Measurements from ENCODE around the gene PRKAR1B.

PRKAR1B gene

GRCh38 chr7:602341-603141 is 124.5 kb downstream of the PRKAR1B start:
- Histone ChIP-seq H3K4me3 (ENCODE audit: insufficient read length, low read depth) (no peak overlapping the region), H3K27me3 (ENCODE audit: insufficient read depth, insufficient read length) (no peaks in the 10 kb centered on the region), H3K36me3 (ENCODE audit: insufficient read depth, insufficient read length, low read length) (peaks cover 7% of the 10 kb centered on the region), H3K9ac (ENCODE audit: insufficient read length, low read depth) (peak overlapping the region; percentile 9), H3K4me1 (ENCODE audit: insufficient read depth, insufficient read length) (peaks cover 24% of the 10 kb centered on the region), H3K9me3 (ENCODE audit: insufficient read depth, low read length) (no peaks in the 10 kb centered on the region)
- TF ChIP-seq YY1 (IDR thresholded peaks at IDR 0.05; ENCODE audit: insufficient read depth, insufficient read length) (no peak), SUZ12 (IDR thresholded peaks at IDR 0.05; ENCODE audit: extremely low read depth, insufficient read depth, insufficient read length) (no peak), ZNF274 (IDR thresholded peaks at IDR 0.05; ENCODE audit: low read depth, low read length) (no peak)
- DNase-seq (ENCODE audit: low read depth, low spot score), result no peak

DNA sequence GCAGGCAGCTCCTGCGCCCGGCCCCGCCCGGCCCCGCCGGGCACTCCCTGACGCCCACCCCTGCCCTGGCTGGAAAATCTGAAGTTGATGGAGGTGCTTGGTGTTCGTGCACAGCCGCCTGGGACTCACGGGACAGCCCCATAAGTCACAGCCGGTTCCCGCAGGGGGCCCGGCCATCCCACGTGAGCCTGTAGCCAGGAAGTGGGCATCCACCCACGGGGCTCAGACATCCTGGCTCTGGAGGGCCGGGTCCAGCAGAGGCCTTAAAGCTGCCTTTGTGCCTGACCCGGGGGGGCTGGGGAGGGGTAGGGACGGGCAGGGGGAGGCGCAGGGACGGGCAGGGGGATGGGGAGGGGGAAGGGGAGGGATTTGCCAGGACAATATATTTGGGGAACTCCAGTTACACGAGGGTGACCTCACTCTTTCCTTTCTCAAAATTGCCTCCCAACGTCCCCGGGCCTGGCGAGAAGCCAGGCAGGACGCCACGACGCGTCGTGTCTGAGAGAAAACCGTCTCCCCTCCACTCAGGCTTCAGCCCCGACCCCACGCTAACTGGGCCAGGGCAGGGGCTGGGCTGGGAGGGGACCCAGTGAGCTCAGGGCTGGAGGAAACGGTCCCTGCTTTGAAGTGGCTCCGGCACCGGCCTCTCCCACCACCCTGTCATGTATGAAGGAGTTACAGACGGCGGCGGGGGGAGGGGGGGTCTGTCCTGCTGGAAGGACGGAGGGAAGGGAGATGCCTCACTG is 125.3 kb downstream of the PRKAR1B start:
- TF ChIP-seq YY1 (IDR thresholded peaks at IDR 0.05; ENCODE audit: insufficient read depth, insufficient read length) (no peak), ZNF274 (IDR thresholded peaks at IDR 0.05; ENCODE audit: low read depth, low read length) (no peak), SUZ12 (IDR thresholded peaks at IDR 0.05; ENCODE audit: extremely low read depth, insufficient read depth, insufficient read length) (no peak)
- no peak for DNase-seq (ENCODE audit: low read depth, low spot score)
- Histone ChIP-seq H3K4me1 (ENCODE audit: insufficient read depth, insufficient read length) (peaks cover 24% of the 10 kb centered on the region), H3K27me3 (ENCODE audit: insufficient read depth, insufficient read length) (no peaks in the 10 kb centered on the region), H3K4me3 (ENCODE audit: insufficient read length, low read depth) (no peak overlapping the region), H3K36me3 (ENCODE audit: insufficient read depth, insufficient read length, low read length) (peaks cover 7% of the 10 kb centered on the region), H3K9me3 (ENCODE audit: insufficient read depth, low read length) (no peaks in the 10 kb centered on the region), H3K9ac (ENCODE audit: insufficient read length, low read depth) (no peak overlapping the region)

DNA sequence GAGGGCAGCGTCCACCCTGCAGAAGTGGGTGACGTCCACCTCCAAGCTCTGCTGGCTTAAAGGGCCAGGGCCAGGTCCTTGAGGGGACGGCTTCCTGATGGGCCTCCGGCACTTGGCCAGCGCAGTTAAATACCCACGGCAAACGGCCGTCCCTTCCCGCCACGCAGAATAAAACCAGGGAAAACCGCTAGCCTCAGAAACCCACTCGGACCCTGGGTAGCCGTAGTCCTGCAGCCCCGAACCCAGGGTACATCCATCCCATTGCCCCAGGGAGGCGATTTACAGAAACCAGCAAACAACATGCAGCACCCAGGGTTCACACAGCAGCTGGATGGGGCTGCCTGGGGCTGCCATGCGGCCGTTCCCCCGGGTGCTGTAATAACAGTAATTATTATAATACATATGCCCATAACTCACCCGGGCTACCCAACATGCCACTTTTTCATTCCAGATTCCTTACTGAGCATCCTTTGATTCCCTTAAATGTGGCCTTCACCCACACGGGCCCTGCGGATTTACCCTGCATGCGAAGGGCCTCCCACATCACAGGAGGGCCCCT is 126.0 kb downstream of the PRKAR1B start:
- Histone ChIP-seq H3K4me3 (ENCODE audit: insufficient read length, low read depth) (no peak overlapping the region), H3K9me3 (ENCODE audit: insufficient read depth, low read length) (no peaks in the 10 kb centered on the region), H3K36me3 (ENCODE audit: insufficient read depth, insufficient read length, low read length) (peaks cover 8% of the 10 kb centered on the region), H3K4me1 (ENCODE audit: insufficient read depth, insufficient read length) (peaks cover 24% of the 10 kb centered on the region), H3K9ac (ENCODE audit: insufficient read length, low read depth) (no peak overlapping the region), H3K27me3 (ENCODE audit: insufficient read depth, insufficient read length) (no peaks in the 10 kb centered on the region)
- no peak for TF ChIP-seq SUZ12 (IDR thresholded peaks at IDR 0.05; ENCODE audit: extremely low read depth, insufficient read depth, insufficient read length)
- TF ChIP-seq YY1 (IDR thresholded peaks at IDR 0.05; ENCODE audit: insufficient read depth, insufficient read length), result no peak
- no peak for TF ChIP-seq ZNF274 (IDR thresholded peaks at IDR 0.05; ENCODE audit: low read depth, low read length)
- no peak for DNase-seq (ENCODE audit: low read depth, low spot score)

DNA sequence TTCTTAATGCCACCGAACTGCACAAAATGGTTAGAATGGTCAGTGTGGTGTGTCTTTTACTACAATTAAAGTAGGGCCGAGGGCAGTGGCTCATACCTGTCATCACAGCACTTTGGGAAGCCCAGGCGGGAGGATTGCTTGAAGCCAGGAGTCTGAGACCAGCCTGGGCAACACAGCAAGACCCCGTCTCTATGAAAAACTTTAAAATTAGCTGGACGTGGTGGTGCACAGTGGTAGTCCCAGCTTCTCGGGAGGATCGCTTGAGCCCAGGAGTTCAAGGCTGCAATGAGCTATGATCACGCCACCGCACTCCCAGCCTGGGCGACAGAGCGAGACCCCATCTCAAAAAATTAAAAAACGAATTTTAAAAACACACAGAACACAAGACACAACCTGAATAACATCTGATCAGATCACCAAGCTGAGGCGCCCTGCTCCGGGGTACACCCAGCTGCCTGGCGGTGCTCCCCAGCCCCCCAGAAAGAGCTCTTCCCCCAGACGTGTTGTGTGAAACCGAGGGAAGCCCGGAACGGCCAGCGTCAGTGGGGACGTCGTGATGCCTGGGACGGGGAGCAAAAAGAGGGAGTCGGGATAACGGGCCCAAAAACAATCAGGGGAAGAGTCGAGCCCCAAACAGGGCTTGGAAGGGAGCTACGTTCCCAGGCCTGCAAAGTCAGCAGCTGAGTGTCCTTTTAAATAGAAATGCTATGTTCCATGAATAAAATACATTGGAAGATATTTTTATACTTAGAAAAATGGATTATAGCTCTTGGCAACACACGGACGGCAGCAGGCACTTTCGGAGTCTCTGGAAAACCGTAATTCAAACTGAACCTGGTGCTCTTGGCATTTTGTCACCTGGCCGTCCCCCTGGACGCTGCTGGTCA is 126.7 kb downstream of the PRKAR1B start:
- H3K36me3 ChIP-seq (ENCODE audit: insufficient read depth, insufficient read length, low read length), result peaks cover 8% of the 10 kb centered on the region
- no peaks in the 10 kb centered on the region for H3K9me3 ChIP-seq (ENCODE audit: insufficient read depth, low read length)
- H3K27me3 ChIP-seq (ENCODE audit: insufficient read depth, insufficient read length), result no peaks in the 10 kb centered on the region
- peaks cover 21% of the 10 kb centered on the region for H3K4me1 ChIP-seq (ENCODE audit: insufficient read depth, insufficient read length)
- H3K9ac ChIP-seq (ENCODE audit: insufficient read length, low read depth), result peak overlapping the region; percentile 21
- TF ChIP-seq YY1 (IDR thresholded peaks at IDR 0.05; ENCODE audit: insufficient read depth, insufficient read length), result no peak
- TF ChIP-seq ZNF274 (IDR thresholded peaks at IDR 0.05; ENCODE audit: low read depth, low read length), result no peak
- TF ChIP-seq SUZ12 (IDR thresholded peaks at IDR 0.05; ENCODE audit: extremely low read depth, insufficient read depth, insufficient read length), result no peak
- no peak overlapping the region for H3K4me3 ChIP-seq (ENCODE audit: insufficient read length, low read depth)
- no peak for DNase-seq (ENCODE audit: low read depth, low spot score)

GRCh38 chr7:598899-599298 is 128.2 kb downstream of the PRKAR1B start:
- Histone ChIP-seq H3K4me1 (ENCODE audit: insufficient read depth, insufficient read length) (peaks cover 17% of the 10 kb centered on the region), H3K4me3 (ENCODE audit: insufficient read length, low read depth) (no peak overlapping the region), H3K36me3 (ENCODE audit: insufficient read depth, insufficient read length, low read length) (peaks cover 12% of the 10 kb centered on the region), H3K9me3 (ENCODE audit: insufficient read depth, low read length) (no peaks in the 10 kb centered on the region), H3K9ac (ENCODE audit: insufficient read length, low read depth) (no peak overlapping the region), H3K27me3 (ENCODE audit: insufficient read depth, insufficient read length) (no peaks in the 10 kb centered on the region)
- TF ChIP-seq ZNF274 (IDR thresholded peaks at IDR 0.05; ENCODE audit: low read depth, low read length), result no peak
- no peak for TF ChIP-seq SUZ12 (IDR thresholded peaks at IDR 0.05; ENCODE audit: extremely low read depth, insufficient read depth, insufficient read length)
- no peak for TF ChIP-seq YY1 (IDR thresholded peaks at IDR 0.05; ENCODE audit: insufficient read depth, insufficient read length)
- no peak for DNase-seq (ENCODE audit: low read depth, low spot score)

DNA sequence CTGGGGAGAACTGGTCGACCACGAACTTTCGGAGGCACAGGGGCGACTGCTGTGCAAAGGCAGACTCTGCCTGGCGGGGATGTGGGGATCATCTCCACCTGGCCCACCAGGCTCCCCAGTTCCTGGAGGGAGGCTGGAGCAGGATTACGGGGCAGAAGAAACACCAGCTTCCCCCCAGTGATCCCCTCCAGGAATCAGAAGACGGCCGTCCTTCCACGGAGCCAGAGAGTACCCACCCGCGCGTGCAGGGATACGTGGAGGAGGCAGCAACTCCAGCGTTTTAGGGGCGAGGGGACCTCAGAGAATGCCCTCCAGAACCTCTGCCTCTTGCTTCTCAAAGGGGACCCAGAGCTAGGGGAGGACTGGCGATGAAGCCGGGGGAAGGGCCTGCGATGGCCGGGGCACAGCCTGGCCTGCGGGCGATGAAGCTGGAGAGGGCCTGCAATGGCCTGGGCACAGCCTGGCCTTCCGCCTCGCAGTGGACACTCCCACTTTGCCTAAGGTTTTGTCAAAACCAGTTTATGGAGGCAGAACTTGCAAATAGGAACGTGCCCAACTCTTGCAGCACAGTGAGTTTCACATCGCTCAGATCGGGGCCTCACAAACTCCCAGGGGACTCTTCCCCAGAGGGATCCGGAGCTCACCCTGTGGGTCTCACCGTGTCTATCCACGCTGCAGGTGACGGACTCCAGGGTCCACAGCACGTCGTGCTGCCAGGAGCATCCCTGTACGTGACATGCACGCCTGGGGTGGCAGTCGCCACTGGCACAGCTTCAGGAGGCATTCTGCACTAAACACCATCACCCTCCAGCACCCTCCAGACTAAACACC is 129.5 kb downstream of the PRKAR1B start:
- Histone ChIP-seq H3K9ac (ENCODE audit: insufficient read length, low read depth) (no peak overlapping the region), H3K36me3 (ENCODE audit: insufficient read depth, insufficient read length, low read length) (peaks cover 12% of the 10 kb centered on the region), H3K4me1 (ENCODE audit: insufficient read depth, insufficient read length) (peaks cover 7% of the 10 kb centered on the region), H3K9me3 (ENCODE audit: insufficient read depth, low read length) (no peaks in the 10 kb centered on the region), H3K4me3 (ENCODE audit: insufficient read length, low read depth) (no peak overlapping the region), H3K27me3 (ENCODE audit: insufficient read depth, insufficient read length) (no peaks in the 10 kb centered on the region)
- no peak for DNase-seq (ENCODE audit: low read depth, low spot score)
- TF ChIP-seq ZNF274 (IDR thresholded peaks at IDR 0.05; ENCODE audit: low read depth, low read length) (no peak), YY1 (IDR thresholded peaks at IDR 0.05; ENCODE audit: insufficient read depth, insufficient read length) (no peak), SUZ12 (IDR thresholded peaks at IDR 0.05; ENCODE audit: extremely low read depth, insufficient read depth, insufficient read length) (no peak)

All from NT2/D1 (cell line).